ENCODE data around the gene SACM1L.

The SACM1L gene

GRCh38 chr3:45762647-45763302, 73.6 kb downstream of the SACM1L start:
- Histone ChIP-seq H3K4me3 (ENCODE audit: low read length) (no peak overlapping the region), H3K36me3 (ENCODE audit: control insufficient read depth, low read depth, low read length) (no peaks in the 10 kb centered on the region), H3K27me3 (ENCODE audit: control insufficient read depth, insufficient read depth, low read length) (no peaks in the 10 kb centered on the region), H3K9me3 (ENCODE audit: control insufficient read depth, low read depth, low read length) (peaks cover 5% of the 10 kb centered on the region), H3K4me1 (ENCODE audit: control insufficient read depth, low read depth, low read length) (no peaks in the 10 kb centered on the region), H3K9ac (ENCODE audit: low read length) (no peak overlapping the region), H3K27ac (ENCODE audit: low read length) (no peak overlapping the region)

GRCh38 chr3:45763303-45763675, 74.1 kb downstream of the SACM1L start:
- Histone ChIP-seq H3K9ac (ENCODE audit: low read length) (no peak overlapping the region), H3K4me3 (ENCODE audit: low read length) (no peak overlapping the region), H3K36me3 (ENCODE audit: control insufficient read depth, low read depth, low read length) (no peaks in the 10 kb centered on the region), H3K27me3 (ENCODE audit: control insufficient read depth, insufficient read depth, low read length) (no peaks in the 10 kb centered on the region), H3K4me1 (ENCODE audit: control insufficient read depth, low read depth, low read length) (no peaks in the 10 kb centered on the region), H3K27ac (ENCODE audit: low read length) (no peak overlapping the region), H3K9me3 (ENCODE audit: control insufficient read depth, low read depth, low read length) (peaks cover 6% of the 10 kb centered on the region)

DNA sequence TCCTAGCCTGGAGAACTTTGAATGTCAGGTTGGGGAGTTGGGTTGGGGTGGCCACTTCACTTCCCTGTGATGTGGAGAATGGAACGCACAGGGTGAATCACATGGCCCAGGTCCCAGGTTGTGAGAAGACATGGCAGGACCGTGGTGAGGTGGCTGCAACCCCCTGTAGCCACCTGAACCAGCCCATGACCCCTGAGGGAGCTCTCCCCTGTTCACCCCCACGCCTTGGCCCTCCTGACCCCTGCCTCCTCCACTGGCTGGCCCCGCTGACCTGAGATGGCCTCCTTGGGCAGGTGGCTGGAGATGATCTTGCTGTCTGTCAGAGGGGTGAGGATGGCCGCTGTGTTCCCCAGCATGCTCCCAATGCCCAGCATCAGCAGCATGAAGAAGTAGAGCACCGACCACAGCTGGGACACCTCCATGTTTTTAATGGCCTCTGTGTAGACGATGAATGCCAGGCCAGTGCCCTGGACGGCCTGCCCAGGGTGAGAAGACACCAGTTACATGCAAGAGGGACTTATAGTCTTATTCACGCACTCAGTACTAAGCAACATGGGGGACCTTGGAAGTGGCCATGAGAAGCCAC, 76.2 kb downstream of the SACM1L start:
- Histone ChIP-seq H3K9ac (ENCODE audit: low read length) (no peak overlapping the region), H3K27ac (ENCODE audit: low read length) (no peak overlapping the region), H3K4me1 (ENCODE audit: control insufficient read depth, low read depth, low read length) (no peaks in the 10 kb centered on the region), H3K9me3 (ENCODE audit: control insufficient read depth, low read depth, low read length) (peaks cover 6% of the 10 kb centered on the region), H3K4me3 (ENCODE audit: low read length) (no peak overlapping the region), H3K27me3 (ENCODE audit: control insufficient read depth, insufficient read depth, low read length) (no peaks in the 10 kb centered on the region), H3K36me3 (ENCODE audit: control insufficient read depth, low read depth, low read length) (no peaks in the 10 kb centered on the region)

DNA sequence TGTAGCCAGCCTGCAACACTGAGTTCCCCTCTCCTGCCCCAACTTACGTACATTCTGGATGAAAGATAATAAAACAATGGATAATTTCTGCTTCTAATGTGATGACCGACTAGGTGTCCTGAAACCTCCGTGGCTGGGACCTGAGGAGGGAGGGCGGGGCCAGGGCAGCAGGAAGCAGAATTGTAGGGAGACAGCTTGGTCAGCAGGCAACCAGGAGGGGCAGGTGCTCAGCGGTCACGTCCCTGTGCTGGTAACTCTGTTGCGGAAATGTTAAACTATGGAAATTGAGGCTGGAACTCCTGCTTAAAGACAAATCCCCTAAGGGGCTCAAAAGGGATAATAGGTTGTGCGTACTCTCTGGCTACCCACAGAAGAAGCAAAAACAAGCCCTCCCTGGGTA, 76.8 kb downstream of the SACM1L start:
- H3K27ac ChIP-seq (ENCODE audit: low read length) = no peak overlapping the region
- H3K4me1 ChIP-seq (ENCODE audit: control insufficient read depth, low read depth, low read length) = no peaks in the 10 kb centered on the region
- H3K36me3 ChIP-seq (ENCODE audit: control insufficient read depth, low read depth, low read length) = no peaks in the 10 kb centered on the region
- H3K9me3 ChIP-seq (ENCODE audit: control insufficient read depth, low read depth, low read length) = peaks cover 6% of the 10 kb centered on the region
- H3K4me3 ChIP-seq (ENCODE audit: low read length) = no peak overlapping the region
- no peak overlapping the region for H3K9ac ChIP-seq (ENCODE audit: low read length)
- H3K27me3 ChIP-seq (ENCODE audit: control insufficient read depth, insufficient read depth, low read length) = no peaks in the 10 kb centered on the region

DNA sequence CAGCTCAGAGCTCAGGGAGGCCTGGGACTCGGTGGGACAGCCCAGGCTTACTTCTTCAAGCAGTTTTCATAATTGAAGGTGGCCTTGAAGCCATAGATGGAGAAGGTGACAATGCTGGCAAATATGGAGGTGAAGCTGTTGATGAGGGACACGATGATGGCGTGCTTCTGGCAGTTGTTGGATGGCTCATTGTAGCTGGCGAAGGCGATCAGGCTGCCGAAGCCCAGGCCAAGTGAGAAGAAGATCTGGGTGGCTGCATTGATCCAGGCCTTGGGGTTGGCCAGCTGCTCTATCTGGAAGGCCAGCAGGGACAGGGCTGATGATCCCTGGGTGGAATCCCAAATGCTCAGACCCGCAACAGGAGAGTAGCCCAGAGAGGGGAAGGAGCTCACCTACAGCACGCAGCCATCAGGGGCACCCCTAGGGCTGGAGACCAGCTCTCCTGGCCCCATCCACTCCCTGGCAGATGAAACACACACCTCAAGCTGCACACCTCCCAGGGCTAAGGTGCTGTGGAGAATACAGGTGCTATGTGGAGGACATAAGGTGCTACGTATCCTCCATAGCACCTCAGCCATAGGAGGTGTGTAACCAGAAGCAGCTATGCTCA, 82.1 kb downstream of the SACM1L start:
- H3K27me3 ChIP-seq (ENCODE audit: control insufficient read depth, insufficient read depth, low read length) = no peaks in the 10 kb centered on the region
- H3K9ac ChIP-seq (ENCODE audit: low read length) = no peak overlapping the region
- H3K4me1 ChIP-seq (ENCODE audit: control insufficient read depth, low read depth, low read length) = no peaks in the 10 kb centered on the region
- H3K27ac ChIP-seq (ENCODE audit: low read length) = no peak overlapping the region
- peaks cover 6% of the 10 kb centered on the region for H3K9me3 ChIP-seq (ENCODE audit: control insufficient read depth, low read depth, low read length)
- H3K36me3 ChIP-seq (ENCODE audit: control insufficient read depth, low read depth, low read length) = no peaks in the 10 kb centered on the region
- H3K4me3 ChIP-seq (ENCODE audit: low read length) = no peak overlapping the region

GRCh38 chr3:45771831-45772230, 82.6 kb downstream of the SACM1L start:
- Histone ChIP-seq H3K4me3 (ENCODE audit: low read length) (no peak overlapping the region), H3K27ac (ENCODE audit: low read length) (no peak overlapping the region), H3K27me3 (ENCODE audit: control insufficient read depth, insufficient read depth, low read length) (no peaks in the 10 kb centered on the region), H3K9ac (ENCODE audit: low read length) (no peak overlapping the region), H3K9me3 (ENCODE audit: control insufficient read depth, low read depth, low read length) (peaks cover 6% of the 10 kb centered on the region), H3K4me1 (ENCODE audit: control insufficient read depth, low read depth, low read length) (no peaks in the 10 kb centered on the region), H3K36me3 (ENCODE audit: control insufficient read depth, low read depth, low read length) (no peaks in the 10 kb centered on the region)

GRCh38 chr3:45772341-45773035, 83.3 kb downstream of the SACM1L start:
- H3K27me3 ChIP-seq (ENCODE audit: control insufficient read depth, insufficient read depth, low read length) = no peaks in the 10 kb centered on the region
- no peaks in the 10 kb centered on the region for H3K36me3 ChIP-seq (ENCODE audit: control insufficient read depth, low read depth, low read length)
- H3K27ac ChIP-seq (ENCODE audit: low read length) = no peak overlapping the region
- no peak overlapping the region for H3K4me3 ChIP-seq (ENCODE audit: low read length)
- H3K9ac ChIP-seq (ENCODE audit: low read length) = no peak overlapping the region
- peaks cover 4% of the 10 kb centered on the region for H3K9me3 ChIP-seq (ENCODE audit: control insufficient read depth, low read depth, low read length)
- H3K4me1 ChIP-seq (ENCODE audit: control insufficient read depth, low read depth, low read length) = no peaks in the 10 kb centered on the region

- Histone ChIP-seq H3K36me3 (ENCODE audit: control insufficient read depth, low read depth, low read length) (no peaks in the 10 kb centered on the region), H3K9me3 (ENCODE audit: control insufficient read depth, low read depth, low read length) (no peaks in the 10 kb centered on the region), H3K4me3 (ENCODE audit: low read length) (no peak overlapping the region), H3K4me1 (ENCODE audit: control insufficient read depth, low read depth, low read length) (no peaks in the 10 kb centered on the region), H3K27ac (ENCODE audit: low read length) (no peak overlapping the region), H3K9ac (ENCODE audit: low read length) (no peak overlapping the region), H3K27me3 (ENCODE audit: control insufficient read depth, insufficient read depth, low read length) (no peaks in the 10 kb centered on the region)
Measured at GRCh38 chr3:45773072-45773471, 83.9 kb downstream of the SACM1L start.

- Histone ChIP-seq H3K36me3 (ENCODE audit: control insufficient read depth, low read depth, low read length) (no peaks in the 10 kb centered on the region), H3K4me1 (ENCODE audit: control insufficient read depth, low read depth, low read length) (no peaks in the 10 kb centered on the region), H3K9ac (ENCODE audit: low read length) (no peak overlapping the region), H3K27ac (ENCODE audit: low read length) (no peak overlapping the region), H3K9me3 (ENCODE audit: control insufficient read depth, low read depth, low read length) (no peaks in the 10 kb centered on the region), H3K27me3 (ENCODE audit: control insufficient read depth, insufficient read depth, low read length) (no peaks in the 10 kb centered on the region), H3K4me3 (ENCODE audit: low read length) (no peak overlapping the region)
Measured at GRCh38 chr3:45773714-45774449, 84.7 kb downstream of the SACM1L start.

DNA sequence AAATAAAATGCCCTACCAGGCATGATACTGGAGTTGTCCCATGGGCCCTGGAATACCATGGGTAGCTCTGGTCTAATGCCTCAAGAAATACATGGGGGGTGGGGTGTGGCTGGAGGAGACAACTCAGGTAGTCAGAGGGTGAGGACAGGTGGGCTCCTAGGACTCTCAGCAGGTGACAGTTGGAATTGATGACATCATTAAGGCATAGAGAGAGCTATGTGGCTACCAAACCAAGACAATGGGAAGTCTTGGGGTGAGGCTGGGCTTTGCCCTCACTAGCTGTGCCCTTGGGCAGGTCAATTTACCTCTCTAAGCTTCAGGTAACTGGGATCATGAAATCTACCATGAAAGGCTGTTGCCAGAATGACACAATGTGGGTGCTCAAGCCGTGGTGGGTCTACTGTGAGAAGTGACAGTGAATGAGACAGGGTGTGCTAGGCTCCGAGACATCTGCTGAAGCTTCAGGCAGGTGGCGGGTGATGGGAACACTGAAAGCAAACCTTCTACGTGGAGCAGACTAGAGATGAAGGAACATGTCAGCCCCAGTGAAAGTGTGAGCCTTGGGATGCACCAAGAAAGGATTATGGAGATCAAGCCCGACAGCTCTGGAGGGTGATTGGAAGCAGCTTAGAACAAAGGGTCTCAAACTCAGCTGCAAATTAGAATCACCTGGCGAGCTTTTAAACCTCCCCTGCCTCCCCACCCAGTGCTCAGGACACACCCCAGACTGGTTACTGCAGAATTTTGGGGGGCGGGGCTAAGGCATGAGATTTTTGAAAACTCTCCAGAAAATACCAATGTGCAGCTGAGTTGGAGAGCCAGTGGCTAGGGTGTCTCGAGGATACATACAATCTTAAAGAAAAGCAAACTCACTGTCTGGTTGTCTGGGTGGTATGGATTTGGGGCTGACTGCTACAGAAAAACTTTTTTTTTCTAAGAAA, 85.7 kb downstream of the SACM1L start:
- Histone ChIP-seq H3K4me3 (ENCODE audit: low read length) (no peak overlapping the region), H3K36me3 (ENCODE audit: control insufficient read depth, low read depth, low read length) (no peaks in the 10 kb centered on the region), H3K9me3 (ENCODE audit: control insufficient read depth, low read depth, low read length) (no peaks in the 10 kb centered on the region), H3K4me1 (ENCODE audit: control insufficient read depth, low read depth, low read length) (no peaks in the 10 kb centered on the region), H3K27me3 (ENCODE audit: control insufficient read depth, insufficient read depth, low read length) (no peaks in the 10 kb centered on the region), H3K27ac (ENCODE audit: low read length) (no peak overlapping the region), H3K9ac (ENCODE audit: low read length) (no peak overlapping the region)
